GM21825 (cell line): Measurements from ENCODE around the gene GNRH2.
"Not testable (repeated sequence)": the region's sequence is repeated elsewhere in the genome, so short reads cannot be mapped to it uniquely, and the experiment has no call there.

Source experiments
- ATAC-seq: cut with Tn5 transposase; IDR thresholded peaks from one replicate; pipeline ENCODE4 v1.9.1; 2021; ENCODE audit warnings: mild to moderate bottlenecking, moderate library complexity; ENCODE audit not compliant: unreplicated experiment

GNRH2 gene, protein sequence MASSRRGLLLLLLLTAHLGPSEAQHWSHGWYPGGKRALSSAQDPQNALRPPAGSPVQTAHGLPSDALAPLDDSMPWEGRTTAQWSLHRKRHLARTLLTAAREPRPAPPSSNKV

DNA sequence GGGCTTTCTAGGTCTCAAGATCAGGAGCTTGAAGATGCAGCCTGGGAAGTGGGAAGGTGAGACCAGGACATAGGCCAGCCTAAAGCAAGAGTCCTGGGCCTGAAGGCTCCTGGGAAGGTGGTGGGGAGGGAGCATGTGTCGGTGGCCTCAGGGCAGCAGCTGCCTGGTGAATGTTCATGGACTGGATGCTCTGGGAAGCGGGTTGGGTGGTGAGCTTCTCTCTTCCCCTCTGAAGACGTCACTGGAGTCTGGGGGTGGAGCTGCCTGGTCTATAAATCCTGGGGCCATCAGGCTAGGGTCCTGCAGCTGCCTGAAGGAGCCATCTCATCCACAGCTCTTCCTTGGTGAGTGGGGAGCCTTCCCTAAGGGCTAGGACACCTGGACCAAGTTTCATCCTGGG lies at the start of gene GNRH2:
Gene GNRH2 (plus strand): TSS at position 301 of the 400 bp plus-strand sequence. CDS start 793 bp downstream, outside the sequence.
- ATAC-seq = no peak

DNA sequence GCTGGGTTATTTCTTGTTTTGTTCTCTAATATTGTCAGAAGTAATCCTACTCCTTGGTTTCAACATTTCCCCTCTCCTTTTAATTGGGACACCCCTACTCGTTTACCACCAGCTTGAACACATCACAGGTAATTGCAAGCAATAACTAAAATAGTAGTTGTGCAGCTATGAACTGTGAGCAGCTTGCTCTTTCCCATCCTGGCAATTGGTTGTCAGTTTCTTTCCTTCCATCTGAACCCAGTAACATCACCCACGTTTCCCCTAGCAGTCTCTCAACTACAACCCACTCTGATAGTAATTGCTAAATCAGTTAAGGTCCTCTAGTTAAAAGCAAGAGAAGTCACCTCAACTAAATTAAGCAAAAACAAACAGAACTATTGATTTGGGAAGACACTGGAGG lies 47.6 kb upstream of the GNRH2 start:
- ATAC-seq = no peak

DNA sequence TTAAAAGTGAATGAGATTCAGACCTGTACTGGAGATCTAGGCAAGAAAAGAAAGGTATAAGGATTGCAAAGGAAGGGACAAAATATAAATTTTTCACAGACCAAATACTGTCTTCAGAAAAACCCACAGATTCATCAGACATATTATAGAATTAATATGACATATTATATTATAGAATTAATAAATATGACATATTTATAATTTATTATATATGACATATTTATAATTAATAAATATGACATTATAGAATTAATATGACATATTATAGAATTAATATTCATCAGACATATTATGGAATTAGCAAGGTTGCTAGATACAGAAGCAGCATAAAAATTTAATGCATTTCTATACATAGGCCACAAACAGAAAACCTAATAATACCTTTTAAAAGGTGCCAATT lies 44.7 kb upstream of the GNRH2 start:
- no peak for ATAC-seq

DNA sequence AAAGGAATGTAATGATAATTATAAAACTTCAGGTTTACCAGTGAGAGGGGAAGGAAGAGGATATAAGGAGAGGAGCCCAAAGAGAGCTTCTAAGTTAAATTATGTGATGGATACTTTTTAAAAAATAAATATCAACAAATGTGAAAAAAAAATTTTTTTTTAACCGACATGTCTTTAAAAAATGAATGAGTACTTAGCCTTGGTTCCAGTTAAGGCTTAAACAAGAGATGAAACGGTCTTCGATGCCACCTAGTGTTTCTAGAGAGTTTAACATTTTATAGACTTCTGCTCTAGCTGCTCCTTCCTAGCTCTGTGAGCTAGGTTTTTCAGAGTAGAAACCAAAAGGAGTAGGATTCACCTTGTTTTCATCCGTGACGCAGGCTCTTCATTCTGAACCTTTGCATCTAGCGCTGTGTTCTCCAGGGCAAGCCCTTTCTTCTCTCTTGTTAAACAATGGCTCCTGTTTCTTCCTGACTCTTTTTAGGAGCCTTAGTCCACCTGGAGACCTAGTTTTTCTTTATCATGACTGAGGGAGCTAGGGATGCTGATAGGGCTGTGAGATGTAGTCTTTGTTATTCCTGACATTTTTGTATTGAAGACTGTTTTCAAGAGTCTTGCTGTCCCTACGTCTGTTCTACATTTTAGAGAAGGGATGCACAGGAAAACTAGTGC lies 42.4 kb upstream of the GNRH2 start:
- ATAC-seq = no peak

DNA sequence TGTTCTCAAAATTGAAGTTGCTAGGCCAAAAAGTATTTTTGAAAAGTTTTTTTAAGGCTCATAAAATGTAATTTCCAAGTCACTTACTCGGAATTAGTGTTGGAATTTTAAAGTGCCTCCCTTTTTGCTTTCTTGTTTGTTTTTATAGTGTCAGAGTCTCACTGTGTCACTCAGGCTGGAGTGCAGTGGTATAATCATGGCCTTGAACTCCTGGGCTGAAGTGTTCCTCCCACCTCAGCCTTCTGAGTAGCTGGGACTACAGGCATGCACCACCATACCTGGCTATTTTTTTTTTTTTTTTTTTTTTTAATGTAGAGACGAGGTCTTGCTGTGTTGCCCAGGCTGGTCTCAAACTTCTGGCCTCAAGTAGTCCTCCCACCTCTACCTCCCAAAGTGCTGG lies 40.0 kb upstream of the GNRH2 start:
- no peak for ATAC-seq

DNA sequence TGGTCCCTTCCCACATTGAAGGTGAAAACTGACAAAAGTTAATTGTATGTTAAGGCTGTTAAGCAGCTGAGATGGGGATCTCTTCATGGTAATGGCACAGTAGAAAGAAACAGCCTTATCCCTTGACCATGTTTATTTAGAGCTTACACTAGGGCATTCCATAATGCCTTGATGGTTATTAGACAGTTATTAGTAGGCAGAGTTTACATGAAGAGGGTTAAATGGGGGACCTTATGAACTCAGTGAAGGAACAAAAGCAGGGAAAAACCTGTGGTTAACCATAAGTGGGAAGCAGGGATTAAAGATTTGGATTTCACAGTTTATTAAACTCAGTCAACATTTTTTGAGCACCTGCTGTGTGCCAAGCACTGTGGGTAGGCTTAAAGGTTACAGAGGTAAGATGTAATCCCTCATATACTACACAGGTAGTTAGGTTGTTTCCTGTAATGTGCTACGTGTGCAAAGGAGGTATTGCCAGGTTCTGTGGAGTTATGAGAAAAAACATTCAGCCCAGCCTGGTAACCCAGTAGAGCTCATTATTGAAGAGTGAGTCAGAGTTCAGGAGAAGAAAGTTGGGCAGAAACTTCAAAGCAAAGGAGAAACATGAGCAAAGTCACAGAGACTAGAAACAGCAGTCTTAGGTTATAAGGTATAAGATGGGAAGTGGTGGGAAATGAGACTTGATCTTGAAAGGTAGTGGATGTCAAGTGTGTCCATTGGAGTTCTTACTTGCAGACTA lies 32.3 kb upstream of the GNRH2 start:
- ATAC-seq = no peak

DNA sequence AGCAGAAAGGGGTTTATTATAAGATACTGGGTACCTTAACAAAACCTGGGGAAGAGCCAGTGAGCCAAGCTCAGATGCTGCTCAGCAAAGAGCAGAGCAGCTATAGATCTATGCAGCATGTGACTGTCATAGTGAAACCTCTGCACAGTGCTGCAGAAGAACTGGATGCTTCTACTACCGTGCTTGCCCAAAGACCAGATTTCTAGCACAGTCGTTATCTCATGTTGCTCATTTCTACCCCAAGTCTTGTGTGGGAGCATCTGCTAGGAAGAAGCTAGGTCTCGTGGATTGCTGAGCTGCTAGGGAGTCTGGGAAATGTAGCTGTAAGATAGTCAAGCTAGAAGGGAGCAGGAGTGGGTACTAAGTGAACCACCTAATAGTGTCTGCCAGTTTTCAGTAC lies 31.7 kb upstream of the GNRH2 start:
- no peak for ATAC-seq

DNA sequence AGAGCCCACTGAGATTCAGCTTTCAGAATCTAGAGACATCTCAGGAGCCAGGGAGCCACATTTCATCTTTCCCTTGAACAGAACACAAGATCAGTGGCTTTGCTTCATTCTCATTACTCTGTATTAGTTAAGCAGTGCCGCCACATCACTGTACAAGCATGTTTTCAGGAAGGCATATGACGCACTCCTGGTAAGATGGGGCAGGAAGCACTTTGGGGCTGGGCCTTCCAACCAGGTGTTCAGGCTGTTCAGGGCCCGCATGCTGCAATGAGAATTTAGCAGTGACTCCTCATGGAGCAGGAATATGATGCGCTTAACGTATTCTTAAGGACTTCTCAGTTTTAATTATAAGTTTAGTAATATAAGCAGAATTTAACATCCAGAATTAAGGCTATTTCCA lies 29.7 kb upstream of the GNRH2 start:
- no peak for ATAC-seq

DNA sequence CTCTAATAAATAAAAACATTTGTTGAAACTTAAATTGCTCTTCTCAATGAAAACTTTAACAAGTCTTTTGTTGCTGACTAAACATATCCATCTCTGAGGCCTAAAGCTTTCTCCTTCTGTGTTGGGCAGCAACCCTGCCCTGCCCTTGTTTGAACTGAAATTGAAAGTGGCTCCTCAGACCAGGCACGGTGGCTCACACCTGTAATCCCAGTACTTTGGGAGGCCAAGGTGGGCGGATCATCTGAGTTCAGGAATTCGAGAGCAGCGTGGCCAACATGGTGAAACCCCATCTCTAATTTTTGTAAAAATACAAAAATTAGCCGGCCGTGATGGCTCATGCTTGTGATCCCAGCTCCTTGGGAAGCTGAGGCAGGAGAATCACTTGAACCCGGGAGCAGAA lies 29.2 kb upstream of the GNRH2 start:
- no peak for ATAC-seq

DNA sequence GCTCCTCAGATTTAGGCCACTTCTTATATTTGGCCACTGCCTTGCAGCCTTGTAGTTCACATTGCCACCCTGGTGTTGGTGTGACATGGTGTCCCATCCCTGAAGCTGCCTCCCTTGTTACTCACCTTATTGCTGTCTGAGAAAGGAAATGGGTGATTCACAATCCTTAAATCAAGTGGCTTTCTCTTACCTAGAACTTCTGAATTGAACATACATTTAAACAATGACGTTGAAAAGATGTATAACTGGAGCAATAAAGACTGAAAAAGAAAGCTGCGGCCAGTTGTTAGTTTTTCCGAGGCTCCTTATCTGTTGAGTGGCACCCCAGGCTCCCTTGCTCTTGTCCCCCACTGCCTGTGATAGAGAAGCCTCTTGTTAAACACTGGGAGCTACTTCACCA lies 28.8 kb upstream of the GNRH2 start:
- ATAC-seq = no peak

DNA sequence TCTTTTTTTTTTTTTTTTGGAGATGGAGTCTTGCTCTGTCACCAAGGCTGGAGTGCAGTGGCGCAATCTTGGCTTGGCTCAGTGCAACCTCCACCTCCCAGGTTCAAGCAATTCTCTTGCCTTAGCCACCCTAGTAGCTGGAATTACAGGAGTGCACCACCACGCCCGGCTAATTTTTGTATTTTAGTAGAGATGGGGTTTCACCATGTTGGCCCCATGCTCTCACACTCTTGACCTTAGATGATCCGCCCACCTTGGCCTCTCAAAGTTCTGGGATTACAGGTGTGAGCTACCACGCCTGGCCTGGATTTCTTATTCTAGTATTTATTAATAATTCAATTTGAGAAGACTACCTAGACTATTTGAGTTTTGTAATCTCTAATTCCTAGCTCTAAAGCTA lies 28.1 kb upstream of the GNRH2 start:
- not testable (repeated sequence) for ATAC-seq

DNA sequence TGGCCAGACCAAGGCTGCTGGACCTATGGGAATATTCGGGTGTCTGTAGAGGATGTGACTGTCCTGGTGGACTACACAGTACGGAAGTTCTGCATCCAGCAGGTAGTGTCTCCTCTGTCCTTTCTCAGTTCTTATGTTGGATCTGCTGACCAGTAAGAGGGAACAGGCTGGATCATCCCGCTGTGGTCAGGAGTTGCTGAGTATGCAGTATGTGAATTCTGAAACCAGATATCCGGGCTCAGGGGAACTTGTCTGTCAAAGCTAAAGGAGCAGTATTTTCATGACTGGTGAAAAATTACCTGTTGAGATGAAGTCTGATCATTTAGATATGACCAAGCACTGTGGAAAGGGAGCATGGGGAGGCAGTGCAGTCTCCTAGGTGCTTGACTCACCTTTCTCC lies 22.1 kb upstream of the GNRH2 start:
- no peak for ATAC-seq

DNA sequence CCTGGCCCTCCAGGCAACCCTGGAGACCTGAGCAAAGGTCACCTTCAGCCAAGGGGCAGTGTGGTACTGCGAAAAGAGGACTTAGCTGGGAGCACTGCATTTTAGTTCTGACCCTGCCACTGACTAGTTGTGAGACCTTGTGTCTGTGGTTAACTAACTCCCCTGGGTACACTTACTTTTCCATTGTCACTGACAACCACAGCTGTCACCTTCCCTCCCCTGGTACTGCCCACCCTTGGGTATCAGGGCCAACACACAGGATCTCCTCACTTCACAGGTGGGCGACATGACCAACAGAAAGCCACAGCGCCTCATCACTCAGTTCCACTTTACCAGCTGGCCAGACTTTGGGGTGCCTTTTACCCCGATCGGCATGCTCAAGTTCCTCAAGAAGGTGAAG lies 21.6 kb upstream of the GNRH2 start:
- no peak for ATAC-seq

DNA sequence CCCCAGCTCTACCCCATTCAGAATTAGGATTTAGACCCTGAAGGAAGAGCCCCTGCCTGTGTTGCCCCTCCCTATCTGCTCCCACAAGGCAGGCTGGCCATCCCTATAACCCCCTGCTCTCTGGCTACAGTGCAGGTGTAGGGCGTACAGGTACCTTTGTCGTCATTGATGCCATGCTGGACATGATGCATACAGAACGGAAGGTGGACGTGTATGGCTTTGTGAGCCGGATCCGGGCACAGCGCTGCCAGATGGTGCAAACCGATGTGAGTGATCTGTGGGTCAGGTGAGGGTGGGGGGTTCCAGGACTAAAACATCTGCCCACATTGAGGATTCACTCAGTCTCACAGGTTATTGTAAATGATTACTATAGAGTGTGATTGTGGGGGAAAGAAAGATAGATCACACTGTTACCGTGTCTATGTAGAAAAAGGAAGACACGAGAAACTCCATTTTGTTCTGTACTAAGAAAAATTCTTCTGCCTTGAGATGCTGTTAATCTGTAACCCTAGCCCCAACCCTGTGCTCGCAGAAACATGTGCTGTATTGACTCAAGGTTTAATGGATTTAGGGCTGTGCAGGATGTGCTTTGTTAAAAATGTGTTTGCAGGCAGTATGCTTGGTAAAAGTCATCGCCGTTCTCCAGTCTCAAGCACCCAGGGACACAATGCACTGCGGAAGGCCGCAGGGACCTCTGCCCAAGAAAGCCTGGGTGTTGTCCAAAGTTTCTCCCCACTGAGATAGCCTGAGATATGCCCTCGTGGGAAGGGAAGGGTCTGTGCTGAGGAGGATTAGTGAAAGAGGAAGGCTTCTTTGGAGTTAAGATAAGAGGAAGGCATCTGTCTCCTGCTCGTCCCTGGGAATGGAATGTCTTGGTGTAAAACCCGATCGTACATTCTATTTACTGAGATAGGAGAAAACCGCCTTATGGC lies 20.6 kb upstream of the GNRH2 start:
- not testable (repeated sequence) for ATAC-seq

DNA sequence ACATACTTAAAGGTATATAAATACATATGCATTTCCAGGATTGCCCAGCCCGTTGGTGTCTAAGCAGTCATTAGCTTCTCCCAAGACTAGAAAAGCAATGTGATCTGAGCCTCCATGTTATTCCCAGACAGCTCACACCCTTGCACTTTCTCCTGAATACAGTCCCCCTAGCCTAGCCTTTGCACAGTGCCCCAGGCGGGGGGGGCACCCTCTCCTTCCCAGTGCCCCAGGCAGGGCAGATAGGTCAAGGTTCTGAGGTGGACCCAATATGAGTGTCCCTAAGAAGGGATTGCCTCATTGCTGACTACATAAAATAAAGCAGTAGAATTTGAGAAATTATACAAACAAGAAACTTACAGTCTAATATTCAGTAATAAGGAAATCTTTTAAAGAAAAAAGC lies 15.4 kb upstream of the GNRH2 start:
- ATAC-seq = no peak

DNA sequence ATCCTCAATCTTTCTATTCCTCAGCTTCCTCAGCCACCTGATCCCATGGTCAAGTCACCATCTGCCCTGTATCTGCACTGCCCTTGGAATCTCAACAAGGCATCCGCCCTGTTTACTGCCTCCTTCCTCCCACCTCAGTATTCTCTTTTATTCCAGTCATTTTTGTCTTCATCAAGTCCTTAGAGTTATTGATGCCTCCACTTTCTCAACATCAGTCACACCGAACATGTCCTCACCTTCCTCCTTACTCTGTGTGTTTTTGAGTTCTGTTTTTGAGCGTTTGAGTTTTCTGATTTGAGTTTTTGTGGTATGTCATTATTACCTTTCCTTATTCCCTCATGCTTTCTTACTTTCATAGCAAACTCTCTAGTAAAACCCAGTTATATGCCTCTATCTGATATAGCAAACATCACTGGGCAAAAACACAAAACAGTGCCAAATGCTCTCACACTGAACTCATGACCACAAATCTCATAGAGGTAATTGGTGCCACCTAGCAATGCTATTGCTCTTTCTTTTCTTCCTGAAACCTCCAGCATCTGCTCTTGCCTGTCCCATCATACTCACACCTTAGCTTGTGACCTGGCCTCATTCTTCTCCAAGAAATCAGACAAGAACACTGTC lies 11.8 kb upstream of the GNRH2 start:
- no peak for ATAC-seq

DNA sequence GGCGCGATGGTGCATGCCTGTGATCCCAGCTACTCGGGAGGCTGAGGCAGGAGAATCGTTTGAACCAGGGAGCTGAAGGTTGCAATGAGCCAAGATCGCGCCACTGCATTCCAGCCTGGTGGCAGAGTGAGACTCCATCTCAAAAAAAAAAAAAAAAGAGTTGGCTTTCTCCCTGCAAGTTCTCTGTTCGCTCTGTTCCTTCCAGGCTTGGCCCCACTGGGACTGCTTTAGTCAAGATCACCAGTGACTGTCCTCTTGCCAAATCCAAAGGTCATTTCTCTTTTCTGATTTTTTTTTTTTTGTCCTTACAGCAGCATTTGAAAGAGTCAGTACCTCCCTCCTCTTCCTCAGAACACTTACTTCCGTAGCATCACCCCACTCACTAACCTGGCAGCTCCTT lies 10.8 kb upstream of the GNRH2 start:
- ATAC-seq = no peak

DNA sequence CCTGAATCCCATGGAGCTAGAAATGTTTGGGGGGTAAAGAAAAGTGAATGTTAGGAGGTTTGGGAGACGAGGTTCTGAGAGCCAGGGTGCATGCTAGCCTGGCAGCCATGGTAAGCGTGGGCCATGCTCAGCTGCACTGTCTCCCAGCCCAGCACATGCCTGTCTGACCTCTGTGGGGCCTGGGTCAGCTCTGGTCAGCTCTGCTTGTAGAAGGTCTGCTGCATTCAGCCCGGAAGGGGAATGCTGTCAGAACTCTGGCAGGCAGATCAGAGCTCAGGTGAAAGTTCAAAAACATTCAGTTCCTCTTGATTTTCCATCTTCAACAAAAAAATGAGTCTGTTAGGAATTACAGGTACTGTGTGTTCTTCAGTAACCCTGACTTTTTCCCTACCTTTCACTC lies 5.8 kb upstream of the GNRH2 start:
- no peak for ATAC-seq

DNA sequence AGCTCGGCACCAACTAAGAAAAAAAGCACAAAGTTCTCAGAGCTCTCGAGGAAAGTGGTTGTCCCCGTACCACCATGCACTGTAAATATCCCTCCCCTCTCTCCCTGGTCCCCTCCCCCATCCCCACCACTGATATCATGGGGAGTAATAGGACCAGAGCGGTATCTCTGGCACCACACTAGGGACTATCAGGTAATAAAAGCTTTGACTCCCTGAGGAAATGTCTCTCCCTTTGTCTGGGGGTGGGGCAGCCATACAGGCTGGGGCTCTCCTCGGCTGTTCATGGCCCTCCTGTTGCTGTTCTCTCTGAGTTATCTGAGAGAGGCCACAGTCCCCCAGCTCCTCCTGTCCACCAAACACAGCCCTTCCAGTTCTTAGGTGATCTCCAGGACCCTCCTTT lies 5.0 kb upstream of the GNRH2 start:
- ATAC-seq = no peak

DNA sequence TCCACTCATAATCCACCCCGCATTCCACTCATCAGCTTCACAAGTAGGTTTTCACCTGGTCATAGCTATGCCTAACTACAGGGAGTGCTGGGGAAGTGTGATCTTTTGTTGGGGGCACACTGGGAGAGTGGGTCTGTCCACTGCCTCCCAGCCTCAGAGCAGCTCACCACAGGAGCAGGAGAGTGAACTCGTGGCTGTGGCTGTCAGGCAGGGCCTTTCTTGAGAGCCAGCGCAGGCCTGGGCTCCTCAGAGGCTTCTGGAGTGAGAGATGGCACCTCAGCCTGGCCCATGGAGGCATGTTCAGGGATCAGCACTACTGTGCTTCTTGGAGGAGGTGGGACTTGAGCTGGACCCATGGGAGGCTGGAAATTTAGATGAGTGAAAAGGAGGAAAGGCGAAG lies 4.0 kb upstream of the GNRH2 start:
- no peak for ATAC-seq

DNA sequence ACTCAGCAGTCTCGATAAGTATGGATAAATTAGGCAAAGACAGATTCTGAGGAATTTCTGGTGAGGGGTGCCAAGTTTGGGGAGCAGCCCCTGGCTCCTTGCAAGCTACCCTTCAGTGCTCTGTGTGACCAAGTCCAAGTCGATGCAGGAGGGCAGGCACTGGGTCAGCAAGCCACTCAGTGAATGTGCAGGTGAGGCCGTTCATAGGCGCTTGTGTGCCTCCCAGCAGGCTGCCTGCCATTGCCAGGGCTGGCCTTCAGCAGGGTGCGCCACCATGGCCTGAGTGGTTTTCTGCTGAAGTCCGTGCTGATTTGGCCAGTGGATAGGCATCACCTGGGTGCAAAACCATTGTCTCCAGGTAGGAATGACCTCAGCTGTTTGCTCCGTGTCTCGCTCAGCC lies 3.3 kb upstream of the GNRH2 start:
- no peak for ATAC-seq
